H9 (cell line): ENCODE measurements around the gene GPATCH2. TPM values are rescaled to one million over a fixed set of nuclear protein-coding genes. Genes with fewer than 3 reads are reported as not detected.

Experiments
- DNase-seq: peaks from one replicate; pipeline ENCODE4 v3.0.0-alpha.2; 2017
- H2AFZ ChIP-seq: one replicate; pipeline ENCODE4 v1.6.1; 2013; ENCODE audit warnings: mild to moderate bottlenecking, low read length, control low read depth, moderate library complexity
- H2AK5ac ChIP-seq: 2 replicates; pipeline ENCODE4 v1.6.1; 2013; ENCODE audit warnings: low read length, control low read depth, mixed read lengths; ENCODE audit not compliant: insufficient read length
- H2BK120ac ChIP-seq: one replicate; pipeline ENCODE4 v1.6.1; 2013; ENCODE audit warnings: low read depth, mild to moderate bottlenecking, low read length, control low read depth, inconsistent platforms; ENCODE audit not compliant: poor library complexity, severe bottlenecking
- H2BK12ac ChIP-seq: 2 replicates; pipeline ENCODE4 v1.6.1; 2013; ENCODE audit warnings: low read length, control low read depth, mixed read lengths, low read depth; ENCODE audit not compliant: insufficient read length
- H2BK15ac ChIP-seq: 2 replicates; pipeline ENCODE4 v1.6.1; 2013; ENCODE audit warnings: low read depth, low read length, control low read depth
- H2BK20ac ChIP-seq: one replicate; pipeline ENCODE4 v1.6.1; 2013; ENCODE audit warnings: low read depth, mild to moderate bottlenecking, low read length, control low read depth, inconsistent platforms; ENCODE audit not compliant: poor library complexity, severe bottlenecking
- H2BK5ac ChIP-seq: 2 replicates; pipeline ENCODE4 v1.6.1; 2013; ENCODE audit warnings: low read length, control low read depth, mixed read lengths; ENCODE audit not compliant: insufficient read length
- H3K14ac ChIP-seq: 2 replicates; pipeline ENCODE4 v1.6.1; 2013; ENCODE audit warnings: low read length, control low read depth; ENCODE audit not compliant: insufficient read depth
- H3K18ac ChIP-seq: 2 replicates; pipeline ENCODE4 v1.6.1; 2013; ENCODE audit warnings: low read depth, mild to moderate bottlenecking, mixed read lengths, low read length, control low read depth; ENCODE audit not compliant: insufficient read length
- H3K23ac ChIP-seq: 2 replicates; pipeline ENCODE4 v1.6.1; 2013; ENCODE audit warnings: low read length, control low read depth, mixed read lengths, low read depth; ENCODE audit not compliant: insufficient read length
- H3K23me2 ChIP-seq: 2 replicates; pipeline ENCODE4 v1.6.1; 2013; ENCODE audit warnings: low read depth, mild to moderate bottlenecking, mixed read lengths, low read length, control low read depth; ENCODE audit not compliant: insufficient read length, poor library complexity, severe bottlenecking
- H3K27ac ChIP-seq: 2 replicates; pipeline ENCODE4 v1.5.1; 2013; ENCODE audit warnings: low read length, control low read depth, mixed read lengths, low read depth; ENCODE audit not compliant: insufficient read length
- H3K27me3 ChIP-seq: 2 replicates; pipeline ENCODE4 v1.6.1; 2013; ENCODE audit warnings: low read length, control low read depth, inconsistent platforms; ENCODE audit not compliant: insufficient read depth
- H3K4ac ChIP-seq: 2 replicates; pipeline ENCODE4 v1.6.1; 2013; ENCODE audit warnings: low read depth, mild to moderate bottlenecking, control low read depth, inconsistent platforms, low read length, moderate library complexity
- H3K4me1 ChIP-seq: 2 replicates; pipeline ENCODE4 v1.6.1; 2013; ENCODE audit warnings: low read length, control low read depth, inconsistent platforms; ENCODE audit not compliant: insufficient read depth
- H3K4me2 ChIP-seq: 2 replicates; pipeline ENCODE4 v1.6.1; 2013; ENCODE audit warnings: low read length, control low read depth, mixed read lengths; ENCODE audit not compliant: insufficient read length, insufficient read depth
- H3K56ac ChIP-seq: 2 replicates; pipeline ENCODE4 v1.6.1; 2013; ENCODE audit warnings: low read depth, mild to moderate bottlenecking, mixed read lengths, low read length, control low read depth; ENCODE audit not compliant: insufficient read length
- H3K79me1 ChIP-seq: 2 replicates; pipeline ENCODE4 v1.6.1; 2013; ENCODE audit warnings: low read depth, mild to moderate bottlenecking, moderate library complexity, low read length, control low read depth, inconsistent platforms; ENCODE audit not compliant: insufficient read depth, poor library complexity, severe bottlenecking
- H3K79me2 ChIP-seq: 2 replicates; pipeline ENCODE4 v1.6.1; 2013; ENCODE audit warnings: low read length, control low read depth, inconsistent platforms; ENCODE audit not compliant: insufficient read depth
- H3K9ac ChIP-seq: 2 replicates; pipeline ENCODE4 v1.6.1; 2013; ENCODE audit warnings: low read length, control low read depth, mixed read lengths; ENCODE audit not compliant: insufficient read length; ENCODE audit errors: extremely low read depth
- H3K9me3 ChIP-seq: one replicate; pipeline ENCODE4 v1.6.1; 2013; ENCODE audit warnings: low read depth, low read length, inconsistent platforms; ENCODE audit not compliant: control insufficient read depth
- H3T11ph ChIP-seq: one replicate; pipeline ENCODE4 v1.6.1; 2013; ENCODE audit warnings: mild to moderate bottlenecking, low read length, control low read depth, inconsistent platforms
- H4K20me1 ChIP-seq: one replicate; pipeline ENCODE4 v1.6.1; 2013; ENCODE audit not compliant: control insufficient read depth, insufficient read length, insufficient read depth
- H4K5ac ChIP-seq: 2 replicates; pipeline ENCODE4 v1.6.1; 2013; ENCODE audit warnings: low read depth, mild to moderate bottlenecking, mixed read lengths, low read length, control low read depth; ENCODE audit not compliant: insufficient read length
- H4K8ac ChIP-seq: replicated peaks from 2 replicates; pipeline ENCODE4 v1.6.1; 2013; ENCODE audit warnings: low read length, control low read depth, mixed read lengths, low read depth; ENCODE audit not compliant: insufficient read length
- H4K91ac ChIP-seq: 2 replicates; pipeline ENCODE4 v1.6.1; 2013; ENCODE audit warnings: low read depth, mild to moderate bottlenecking, moderate library complexity, mixed read lengths, low read length, control low read depth; ENCODE audit not compliant: insufficient read length
- H3K27ac Mint-ChIP-seq, 3 experiments: 2 replicates in 2 of 3; 3 replicates in 1 of 3; pipeline ENCODE4 v1.8.0; 2020 to 2021; ENCODE audit warnings: mixed read lengths in 3 of 3, mild to moderate bottlenecking in 1 of 3, moderate library complexity in 1 of 3
- H3K27me3 Mint-ChIP-seq: 2 replicates; pipeline ENCODE4 v1.8.0; 2021; ENCODE audit warnings: low read depth, mild to moderate bottlenecking, moderate library complexity, mixed read lengths
- H3K36me3 Mint-ChIP-seq, 3 experiments: 2 replicates in 2 of 3; 3 replicates in 1 of 3; pipeline ENCODE4 v1.8.0; 2020 to 2021; ENCODE audit warnings: low read depth in 3 of 3, mixed read lengths in 3 of 3; ENCODE audit not compliant: insufficient read depth in 1 of 3
- H3K4me1 Mint-ChIP-seq, 2 experiments: 2 replicates each; pipeline ENCODE4 v1.8.0; 2020; ENCODE audit warnings: mixed read lengths in 2 of 2
- H3K4me3 Mint-ChIP-seq, 2 experiments: 2 replicates in 1 of 2; 3 replicates in 1 of 2; pipeline ENCODE4 v1.8.0; 2020 to 2021; ENCODE audit warnings: mild to moderate bottlenecking in 2 of 2, mixed read lengths in 2 of 2, moderate library complexity in 1 of 2
- H3K9me3 Mint-ChIP-seq, 2 experiments: 2 replicates in 1 of 2; 3 replicates in 1 of 2; pipeline ENCODE4 v1.8.0; 2020; ENCODE audit warnings: mild to moderate bottlenecking in 2 of 2, mixed read lengths in 2 of 2, moderate library complexity in 1 of 2
- WGBS: extraction: QIAGEN DNeasy Blood & Tissue Kit; methylation state at CpG from one replicate; pipeline ENCODE4 v1.1.7; 2013; ENCODE audit warnings: missing lambda C conversion rate, low lambda C conversion rate, mixed read lengths; ENCODE audit not compliant: insufficient read length; ENCODE audit errors: extremely low coverage; 5-methylcytosine and 5-hydroxymethylcytosine counted together
- total RNA-seq: library from RNA; stranded (reverse); gene quantifications from 2 replicates; pipeline ENCODE4 v1.2.1, GENCODE V29; 2021
- TF ChIP-seq, protein P1 (sequence below): fragments of 200-600 bp; sonication (generic); conservative IDR thresholded peaks from 3 replicates; pipeline ENCODE4 v1.8.0; 2021; ENCODE audit warnings: antibody characterized with exemption, mild to moderate bottlenecking

The GPATCH2 gene
- total RNA-seq, 1 experiment from 2014 or later = 14.3 TPM

DNA sequence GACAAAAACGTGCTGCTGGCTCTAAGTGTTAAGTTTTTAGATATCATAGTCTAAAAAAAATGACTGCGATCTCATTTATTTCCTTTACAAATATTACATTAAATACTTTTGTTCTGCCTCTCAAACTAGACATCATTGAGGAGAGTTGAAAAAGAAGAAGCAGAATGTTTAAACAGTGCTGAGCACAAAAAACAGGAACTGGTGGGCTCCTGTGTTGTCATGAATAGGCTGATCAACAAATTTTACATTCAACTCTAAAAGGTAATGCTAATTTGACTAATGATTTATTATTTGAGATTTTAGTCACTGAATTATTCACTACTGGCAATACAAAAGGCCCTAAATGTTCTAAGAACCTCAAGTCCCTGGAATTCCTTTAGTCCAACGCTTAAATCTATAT, 66.1 kb downstream of the GPATCH2 start:
- H2BK5ac ChIP-seq = no peak overlapping the region
- no peaks in the 10 kb centered on the region for H3K4me1 ChIP-seq
- no peak overlapping the region for H2BK20ac ChIP-seq
- H3T11ph ChIP-seq = no peak overlapping the region
- H3K23ac ChIP-seq = no peak overlapping the region
- H3K56ac ChIP-seq = no peak overlapping the region
- no peaks in the 10 kb centered on the region for H3K79me2 ChIP-seq
- H3K4me2 ChIP-seq = no peak overlapping the region
- no peak overlapping the region for H2BK15ac ChIP-seq
- no CpG with 5 or more reads among the region's 3 CpGs for WGBS
- no peak overlapping the region for H4K91ac ChIP-seq
- H2AK5ac ChIP-seq = no peak overlapping the region
- no peaks in the 10 kb centered on the region for H3K79me1 ChIP-seq
- no peaks in the 10 kb centered on the region for H3K9me3 ChIP-seq
- no peak overlapping the region for H3K4me3 Mint-ChIP-seq
- no peak for DNase-seq
- H3K4me1 Mint-ChIP-seq = peaks cover 3 to 4% of the 10 kb centered on the region in 2 experiments
- no peak overlapping the region for H2BK12ac ChIP-seq
- H2BK120ac ChIP-seq = no peak overlapping the region
- TF ChIP-seq, protein P1, sequence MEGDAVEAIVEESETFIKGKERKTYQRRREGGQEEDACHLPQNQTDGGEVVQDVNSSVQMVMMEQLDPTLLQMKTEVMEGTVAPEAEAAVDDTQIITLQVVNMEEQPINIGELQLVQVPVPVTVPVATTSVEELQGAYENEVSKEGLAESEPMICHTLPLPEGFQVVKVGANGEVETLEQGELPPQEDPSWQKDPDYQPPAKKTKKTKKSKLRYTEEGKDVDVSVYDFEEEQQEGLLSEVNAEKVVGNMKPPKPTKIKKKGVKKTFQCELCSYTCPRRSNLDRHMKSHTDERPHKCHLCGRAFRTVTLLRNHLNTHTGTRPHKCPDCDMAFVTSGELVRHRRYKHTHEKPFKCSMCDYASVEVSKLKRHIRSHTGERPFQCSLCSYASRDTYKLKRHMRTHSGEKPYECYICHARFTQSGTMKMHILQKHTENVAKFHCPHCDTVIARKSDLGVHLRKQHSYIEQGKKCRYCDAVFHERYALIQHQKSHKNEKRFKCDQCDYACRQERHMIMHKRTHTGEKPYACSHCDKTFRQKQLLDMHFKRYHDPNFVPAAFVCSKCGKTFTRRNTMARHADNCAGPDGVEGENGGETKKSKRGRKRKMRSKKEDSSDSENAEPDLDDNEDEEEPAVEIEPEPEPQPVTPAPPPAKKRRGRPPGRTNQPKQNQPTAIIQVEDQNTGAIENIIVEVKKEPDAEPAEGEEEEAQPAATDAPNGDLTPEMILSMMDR = no peak
- no peaks in the 10 kb centered on the region for H3K9me3 Mint-ChIP-seq
- H3K23me2 ChIP-seq = no peaks in the 10 kb centered on the region
- H2AFZ ChIP-seq = no peak overlapping the region
- no peaks in the 10 kb centered on the region for H4K20me1 ChIP-seq
- no peak overlapping the region for H3K27ac ChIP-seq
- H3K27ac Mint-ChIP-seq = no peak overlapping the region
- H3K36me3 Mint-ChIP-seq = no peaks in the 10 kb centered on the region
- no peak overlapping the region for H3K4ac ChIP-seq
- no peak overlapping the region for H3K9ac ChIP-seq
- H3K14ac ChIP-seq = no peak overlapping the region
- H3K27me3 Mint-ChIP-seq = no peaks in the 10 kb centered on the region
- H3K27me3 ChIP-seq = no peaks in the 10 kb centered on the region
- H3K18ac ChIP-seq = no peak overlapping the region
- no peak overlapping the region for H4K5ac ChIP-seq
- no peak overlapping the region for H4K8ac ChIP-seq
